GM12865 (cell line): Measurements from ENCODE around the gene MPO.

Source experiments
- DNase-seq: peaks from one replicate; pipeline ENCODE4 v3.0.0; 2010; ENCODE audit warnings: low read depth
- H3K4me3 ChIP-seq: 2 replicates; pipeline ENCODE4 v1.5.1; 2011; ENCODE audit warnings: mild to moderate bottlenecking, low read depth, low read length, control low read depth
- CTCF ChIP-seq: IDR thresholded peaks from 2 replicates; pipeline ENCODE4 v1.5.1; 2011; ENCODE audit warnings: low read length, control low read depth, low read depth, inconsistent platforms; ENCODE audit not compliant: insufficient read depth; ENCODE audit errors: missing control alignments

Gene MPO

GRCh38 chr17:58294034-58294433 lies 13.3 kb upstream of the MPO start:
- DNase-seq, result no peak
- no peak for TF ChIP-seq CTCF
- H3K4me3 ChIP-seq, result no peak overlapping the region

- TF ChIP-seq CTCF, result no peak
- no peak overlapping the region for H3K4me3 ChIP-seq
- no peak for DNase-seq
These were observed 10.5 kb upstream of the MPO start for GRCh38 chr17:58291246-58291645.

- no peak overlapping the region for H3K4me3 ChIP-seq
- no peak for DNase-seq
- TF ChIP-seq CTCF, result no peak
These were observed 9.1 kb upstream of the MPO start for GRCh38 chr17:58289869-58290268.

GRCh38 chr17:58285422-58285810 lies 4.7 kb upstream of the MPO start:
- no peak for TF ChIP-seq CTCF
- no peak overlapping the region for H3K4me3 ChIP-seq
- DNase-seq, result no peak

- no peak for DNase-seq
- H3K4me3 ChIP-seq, result no peak overlapping the region
These were observed 4.1 kb upstream of the MPO start for GRCh38 chr17:58284613-58285421.

GRCh38 chr17:58283674-58284612 lies 3.2 kb upstream of the MPO start:
- no peak for TF ChIP-seq CTCF
- DNase-seq, result no peak
- no peak overlapping the region for H3K4me3 ChIP-seq

More at GRCh38 chr17:58284613-58285421, 4.1 kb upstream of the MPO start:
- no peak for TF ChIP-seq CTCF
